HEK293 (cell line): ENCODE measurements around the gene C19orf47.

Experiments used
- BCL6B ChIP-seq: fragments of 450-650 bp; formaldehyde crosslinking; IDR thresholded peaks from 2 replicates; pipeline ENCODE4 v1.5.1; 2017; ENCODE audit warnings: missing biosample characterization, missing genetic modification characterization
- CTCF ChIP-seq: fragments of 450-650 bp; formaldehyde crosslinking; IDR thresholded peaks from 2 replicates; pipeline ENCODE4 v1.5.1; 2016; ENCODE audit warnings: missing biosample characterization, missing genetic modification characterization
- FEZF1 ChIP-seq: fragments of 450-650 bp; formaldehyde crosslinking; IDR thresholded peaks from 2 replicates; pipeline ENCODE4 v1.5.1; 2016; ENCODE audit warnings: missing biosample characterization, missing genetic modification characterization
- GLI2 ChIP-seq: fragments of 450-650 bp; formaldehyde crosslinking; IDR thresholded peaks from 2 replicates; pipeline ENCODE4; 2017; ENCODE audit warnings: missing biosample characterization, missing genetic modification characterization, low read depth, borderline replicate concordance
- GLIS2 ChIP-seq: fragments of 450-650 bp; formaldehyde crosslinking; IDR thresholded peaks from 2 replicates; pipeline ENCODE4 v1.5.1; 2016; ENCODE audit warnings: missing biosample characterization, missing genetic modification characterization
- KLF16 ChIP-seq: fragments of 450-650 bp; formaldehyde crosslinking; IDR thresholded peaks from 2 replicates; pipeline ENCODE4 v1.5.1; 2017; ENCODE audit warnings: missing biosample characterization, missing genetic modification characterization
- MEIS1 ChIP-seq: sonication (generic); formaldehyde crosslinking; IDR thresholded peaks from 2 replicates; pipeline ENCODE4 v1.8.1; 2022; ENCODE audit warnings: missing genetic modification reagents, mild to moderate bottlenecking, borderline replicate concordance
- REPIN1 ChIP-seq: fragments of 450-650 bp; formaldehyde crosslinking; IDR thresholded peaks from 2 replicates; pipeline ENCODE4 v1.5.1; 2017; ENCODE audit warnings: missing biosample characterization, missing genetic modification characterization, low read depth
- SCRT2 ChIP-seq: fragments of 450-650 bp; formaldehyde crosslinking; IDR thresholded peaks from 2 replicates; pipeline ENCODE4 v1.5.1; 2016; ENCODE audit warnings: missing biosample characterization, missing genetic modification characterization
- SP7 ChIP-seq: fragments of 450-650 bp; formaldehyde crosslinking; IDR thresholded peaks from 2 replicates; pipeline ENCODE4 v1.5.1; 2016; ENCODE audit warnings: missing biosample characterization, missing genetic modification characterization
- ZBTB1 ChIP-seq: fragments of 450-650 bp; formaldehyde crosslinking; IDR thresholded peaks from 2 replicates; pipeline ENCODE4 v1.5.1; 2016; ENCODE audit warnings: missing biosample characterization, missing genetic modification characterization
- ZBTB20 ChIP-seq: fragments of 450-650 bp; formaldehyde crosslinking; IDR thresholded peaks from 2 replicates; pipeline ENCODE4 v1.5.1; 2016; ENCODE audit warnings: missing biosample characterization, missing genetic modification characterization
- ZBTB48 ChIP-seq: fragments of 450-650 bp; formaldehyde crosslinking; IDR thresholded peaks from 2 replicates; pipeline ENCODE4 v1.5.1; 2016; ENCODE audit warnings: missing biosample characterization, missing genetic modification characterization
- ZFP3 ChIP-seq: fragments of 450-650 bp; formaldehyde crosslinking; IDR thresholded peaks from 2 replicates; pipeline ENCODE4 v1.5.1; 2016; ENCODE audit warnings: low read depth, missing biosample characterization, missing genetic modification characterization
- ZFP69B ChIP-seq: fragments of 450-650 bp; formaldehyde crosslinking; IDR thresholded peaks from 2 replicates; pipeline ENCODE4 v1.5.1; 2016; ENCODE audit warnings: missing biosample characterization, missing genetic modification characterization
- ZNF114 ChIP-seq: fragments of 450-650 bp; formaldehyde crosslinking; IDR thresholded peaks from 2 replicates; pipeline ENCODE4 v1.5.0; 2017; ENCODE audit warnings: missing biosample characterization, missing genetic modification characterization
- ZNF138 ChIP-seq: fragments of 450-650 bp; formaldehyde crosslinking; IDR thresholded peaks from 2 replicates; pipeline ENCODE4 v1.5.1; 2016; ENCODE audit warnings: missing biosample characterization, missing genetic modification characterization, borderline replicate concordance
- ZNF2 ChIP-seq: fragments of 450-650 bp; formaldehyde crosslinking; IDR thresholded peaks from 2 replicates; pipeline ENCODE4 v1.5.1; 2016; ENCODE audit warnings: missing biosample characterization, missing genetic modification characterization
- ZNF211 ChIP-seq: fragments of 450-650 bp; formaldehyde crosslinking; IDR thresholded peaks from 2 replicates; pipeline ENCODE4 v1.5.1; 2016; ENCODE audit warnings: low read depth, missing biosample characterization, missing genetic modification characterization
- ZNF214 ChIP-seq: fragments of 450-650 bp; formaldehyde crosslinking; IDR thresholded peaks from 2 replicates; pipeline ENCODE4 v1.5.1; 2017; ENCODE audit warnings: missing biosample characterization, mild to moderate bottlenecking, missing genetic modification characterization, borderline replicate concordance
- ZNF26 ChIP-seq: fragments of 450-650 bp; formaldehyde crosslinking; IDR thresholded peaks from 2 replicates; pipeline ENCODE4 v1.5.1; 2016; ENCODE audit warnings: missing biosample characterization, missing genetic modification characterization
- ZNF280D ChIP-seq: fragments of 450-650 bp; formaldehyde crosslinking; IDR thresholded peaks from 2 replicates; pipeline ENCODE4 v1.5.1; 2016; ENCODE audit warnings: missing biosample characterization, missing genetic modification characterization
- ZNF292 ChIP-seq: fragments of 450-650 bp; formaldehyde crosslinking; IDR thresholded peaks from 2 replicates; pipeline ENCODE4 v1.5.1; 2016; ENCODE audit warnings: low read depth, missing biosample characterization, missing genetic modification characterization, borderline replicate concordance
- ZNF354C ChIP-seq: fragments of 450-650 bp; formaldehyde crosslinking; IDR thresholded peaks from 2 replicates; pipeline ENCODE4 v1.5.1; 2016; ENCODE audit warnings: missing biosample characterization, missing genetic modification characterization, low read depth, borderline replicate concordance
- ZNF423 ChIP-seq: fragments of 450-650 bp; formaldehyde crosslinking; IDR thresholded peaks from 2 replicates; pipeline ENCODE4 v1.5.1; 2016; ENCODE audit warnings: missing biosample characterization, missing genetic modification characterization
- ZNF426 ChIP-seq: fragments of 450-650 bp; formaldehyde crosslinking; IDR thresholded peaks from 2 replicates; pipeline ENCODE4 v1.5.1; 2017; ENCODE audit warnings: missing biosample characterization, missing genetic modification characterization, mild to moderate bottlenecking, inconsistent platforms, moderate library complexity
- ZNF48 ChIP-seq: fragments of 450-650 bp; formaldehyde crosslinking; IDR thresholded peaks from 2 replicates; pipeline ENCODE4 v1.5.1; 2016; ENCODE audit warnings: missing biosample characterization, missing genetic modification characterization
- ZNF521 ChIP-seq: fragments of 450-650 bp; formaldehyde crosslinking; IDR thresholded peaks from 2 replicates; pipeline ENCODE4 v1.5.1; 2017; ENCODE audit warnings: missing biosample characterization, mild to moderate bottlenecking, missing genetic modification characterization
- ZNF549 ChIP-seq: fragments of 450-650 bp; IDR thresholded peaks from 2 replicates; pipeline ENCODE4 v1.5.1; 2018; ENCODE audit warnings: missing biosample characterization, missing genetic modification characterization, mild to moderate bottlenecking, inconsistent platforms, moderate library complexity
- ZNF629 ChIP-seq: fragments of 450-650 bp; formaldehyde crosslinking; IDR thresholded peaks from 2 replicates; pipeline ENCODE4 v1.5.1; 2017; ENCODE audit warnings: missing biosample characterization, missing genetic modification characterization
- ZNF664 ChIP-seq: fragments of 450-650 bp; formaldehyde crosslinking; IDR thresholded peaks from 2 replicates; pipeline ENCODE4 v1.5.1; 2016; ENCODE audit warnings: missing biosample characterization, missing genetic modification characterization
- ZNF701 ChIP-seq: fragments of 450-650 bp; formaldehyde crosslinking; IDR thresholded peaks from 2 replicates; pipeline ENCODE4 v1.5.1; 2016; ENCODE audit warnings: missing biosample characterization, missing genetic modification characterization
- ZNF768 ChIP-seq: fragments of 450-650 bp; formaldehyde crosslinking; IDR thresholded peaks from 2 replicates; pipeline ENCODE4 v1.5.1; 2018; ENCODE audit warnings: missing biosample characterization, mild to moderate bottlenecking, missing genetic modification characterization
- ZNF776 ChIP-seq: fragments of 450-650 bp; formaldehyde crosslinking; IDR thresholded peaks from 2 replicates; pipeline ENCODE4 v1.5.0; 2017; ENCODE audit warnings: missing biosample characterization, missing genetic modification characterization, borderline replicate concordance

The C19orf47 gene

GRCh38 chr19:40305403-40305802 is 42.8 kb downstream of the C19orf47 start (continued):
- TF ChIP-seq ZNF48 (tag by site-specific recombination) (no peak), MEIS1 (CRISPR knock-in tag) (no peak), ZNF26 (no peak), GLIS2 (tag by site-specific recombination) (no peak), ZFP3 (tag by site-specific recombination) (no peak), ZNF354C (tag by site-specific recombination) (no peak), ZNF114 (tag by site-specific recombination) (no peak), ZNF521 (tag by site-specific recombination) (no peak), REPIN1 (no peak), ZNF629 (tag by site-specific recombination) (peak; percentile 18; the same call in 1 of the 2 replicates), ZNF214 (tag by site-specific recombination) (no peak), ZNF211 (tag by site-specific recombination) (no peak), ZBTB1 (tag by site-specific recombination) (no peak), ZNF664 (tag by site-specific recombination) (no peak), KLF16 (tag by site-specific recombination) (0 out of 2 replicates have a peak, but pooled peaks have one; percentile 17), ZFP69B (tag by site-specific recombination) (no peak), ZNF423 (tag by site-specific recombination) (no peak), ZNF768 (no peak), ZNF2 (tag by site-specific recombination) (0 out of 2 replicates have a peak, but pooled peaks have one; percentile 52), SCRT2 (tag by site-specific recombination) (peak; percentile 74), ZNF426 (tag by site-specific recombination) (no peak), FEZF1 (no peak), ZNF776 (tag by site-specific recombination) (no peak), ZNF138 (tag by site-specific recombination) (no peak), ZBTB48 (tag by site-specific recombination) (no peak), ZNF280D (no peak), BCL6B (tag by site-specific recombination) (no peak), CTCF (tag by site-specific recombination) (peak; percentile 87; the same call in 1 of the 2 replicates), ZNF292 (no peak), SP7 (0 out of 2 replicates have a peak, but pooled peaks have one; percentile 49), ZNF701 (tag by site-specific recombination) (no peak), ZBTB20 (no peak), GLI2 (no peak), ZNF549 (no peak)
